ENCODE measurements around the gene GTPBP6.

DNA sequence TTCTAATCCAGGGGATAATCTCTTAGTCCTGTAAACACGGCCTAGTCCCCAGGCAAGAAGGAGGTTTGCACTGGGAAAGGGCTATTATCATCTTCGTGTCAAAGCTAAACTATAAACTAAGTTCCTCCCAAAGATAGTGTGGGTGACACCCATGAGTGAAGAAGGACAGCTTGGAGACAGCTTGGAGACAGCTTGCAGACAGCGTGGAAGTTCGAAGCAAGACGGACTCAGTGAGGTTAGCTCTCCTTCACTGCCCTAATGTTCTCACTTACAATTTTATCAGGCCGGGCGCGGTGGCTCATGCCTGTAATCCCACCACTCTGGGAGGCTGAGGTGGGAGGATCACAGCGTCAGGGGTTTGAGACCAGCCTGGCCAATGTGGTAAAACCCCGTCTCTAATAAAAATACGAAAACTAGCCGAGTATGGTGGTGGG, 56.7 kb downstream of the GTPBP6 start:
- TF ChIP-seq POLR2AphosphoS5 (IDR thresholded peaks at IDR 0.05; ENCODE audit: low read depth) = no peak
- TF ChIP-seq, protein P1, sequence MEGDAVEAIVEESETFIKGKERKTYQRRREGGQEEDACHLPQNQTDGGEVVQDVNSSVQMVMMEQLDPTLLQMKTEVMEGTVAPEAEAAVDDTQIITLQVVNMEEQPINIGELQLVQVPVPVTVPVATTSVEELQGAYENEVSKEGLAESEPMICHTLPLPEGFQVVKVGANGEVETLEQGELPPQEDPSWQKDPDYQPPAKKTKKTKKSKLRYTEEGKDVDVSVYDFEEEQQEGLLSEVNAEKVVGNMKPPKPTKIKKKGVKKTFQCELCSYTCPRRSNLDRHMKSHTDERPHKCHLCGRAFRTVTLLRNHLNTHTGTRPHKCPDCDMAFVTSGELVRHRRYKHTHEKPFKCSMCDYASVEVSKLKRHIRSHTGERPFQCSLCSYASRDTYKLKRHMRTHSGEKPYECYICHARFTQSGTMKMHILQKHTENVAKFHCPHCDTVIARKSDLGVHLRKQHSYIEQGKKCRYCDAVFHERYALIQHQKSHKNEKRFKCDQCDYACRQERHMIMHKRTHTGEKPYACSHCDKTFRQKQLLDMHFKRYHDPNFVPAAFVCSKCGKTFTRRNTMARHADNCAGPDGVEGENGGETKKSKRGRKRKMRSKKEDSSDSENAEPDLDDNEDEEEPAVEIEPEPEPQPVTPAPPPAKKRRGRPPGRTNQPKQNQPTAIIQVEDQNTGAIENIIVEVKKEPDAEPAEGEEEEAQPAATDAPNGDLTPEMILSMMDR (conservative IDR thresholded peaks at IDR 0.05; ENCODE audit: low read depth in 2 of 2) = no peak
- no peak for TF ChIP-seq JUNB (IDR thresholded peaks at IDR 0.05; ENCODE audit: unreplicated experiment)
- TF ChIP-seq EZH2 (IDR thresholded peaks at IDR 0.05; ENCODE audit: low read depth, unreplicated experiment) = no peak
- TF ChIP-seq, protein P2, sequence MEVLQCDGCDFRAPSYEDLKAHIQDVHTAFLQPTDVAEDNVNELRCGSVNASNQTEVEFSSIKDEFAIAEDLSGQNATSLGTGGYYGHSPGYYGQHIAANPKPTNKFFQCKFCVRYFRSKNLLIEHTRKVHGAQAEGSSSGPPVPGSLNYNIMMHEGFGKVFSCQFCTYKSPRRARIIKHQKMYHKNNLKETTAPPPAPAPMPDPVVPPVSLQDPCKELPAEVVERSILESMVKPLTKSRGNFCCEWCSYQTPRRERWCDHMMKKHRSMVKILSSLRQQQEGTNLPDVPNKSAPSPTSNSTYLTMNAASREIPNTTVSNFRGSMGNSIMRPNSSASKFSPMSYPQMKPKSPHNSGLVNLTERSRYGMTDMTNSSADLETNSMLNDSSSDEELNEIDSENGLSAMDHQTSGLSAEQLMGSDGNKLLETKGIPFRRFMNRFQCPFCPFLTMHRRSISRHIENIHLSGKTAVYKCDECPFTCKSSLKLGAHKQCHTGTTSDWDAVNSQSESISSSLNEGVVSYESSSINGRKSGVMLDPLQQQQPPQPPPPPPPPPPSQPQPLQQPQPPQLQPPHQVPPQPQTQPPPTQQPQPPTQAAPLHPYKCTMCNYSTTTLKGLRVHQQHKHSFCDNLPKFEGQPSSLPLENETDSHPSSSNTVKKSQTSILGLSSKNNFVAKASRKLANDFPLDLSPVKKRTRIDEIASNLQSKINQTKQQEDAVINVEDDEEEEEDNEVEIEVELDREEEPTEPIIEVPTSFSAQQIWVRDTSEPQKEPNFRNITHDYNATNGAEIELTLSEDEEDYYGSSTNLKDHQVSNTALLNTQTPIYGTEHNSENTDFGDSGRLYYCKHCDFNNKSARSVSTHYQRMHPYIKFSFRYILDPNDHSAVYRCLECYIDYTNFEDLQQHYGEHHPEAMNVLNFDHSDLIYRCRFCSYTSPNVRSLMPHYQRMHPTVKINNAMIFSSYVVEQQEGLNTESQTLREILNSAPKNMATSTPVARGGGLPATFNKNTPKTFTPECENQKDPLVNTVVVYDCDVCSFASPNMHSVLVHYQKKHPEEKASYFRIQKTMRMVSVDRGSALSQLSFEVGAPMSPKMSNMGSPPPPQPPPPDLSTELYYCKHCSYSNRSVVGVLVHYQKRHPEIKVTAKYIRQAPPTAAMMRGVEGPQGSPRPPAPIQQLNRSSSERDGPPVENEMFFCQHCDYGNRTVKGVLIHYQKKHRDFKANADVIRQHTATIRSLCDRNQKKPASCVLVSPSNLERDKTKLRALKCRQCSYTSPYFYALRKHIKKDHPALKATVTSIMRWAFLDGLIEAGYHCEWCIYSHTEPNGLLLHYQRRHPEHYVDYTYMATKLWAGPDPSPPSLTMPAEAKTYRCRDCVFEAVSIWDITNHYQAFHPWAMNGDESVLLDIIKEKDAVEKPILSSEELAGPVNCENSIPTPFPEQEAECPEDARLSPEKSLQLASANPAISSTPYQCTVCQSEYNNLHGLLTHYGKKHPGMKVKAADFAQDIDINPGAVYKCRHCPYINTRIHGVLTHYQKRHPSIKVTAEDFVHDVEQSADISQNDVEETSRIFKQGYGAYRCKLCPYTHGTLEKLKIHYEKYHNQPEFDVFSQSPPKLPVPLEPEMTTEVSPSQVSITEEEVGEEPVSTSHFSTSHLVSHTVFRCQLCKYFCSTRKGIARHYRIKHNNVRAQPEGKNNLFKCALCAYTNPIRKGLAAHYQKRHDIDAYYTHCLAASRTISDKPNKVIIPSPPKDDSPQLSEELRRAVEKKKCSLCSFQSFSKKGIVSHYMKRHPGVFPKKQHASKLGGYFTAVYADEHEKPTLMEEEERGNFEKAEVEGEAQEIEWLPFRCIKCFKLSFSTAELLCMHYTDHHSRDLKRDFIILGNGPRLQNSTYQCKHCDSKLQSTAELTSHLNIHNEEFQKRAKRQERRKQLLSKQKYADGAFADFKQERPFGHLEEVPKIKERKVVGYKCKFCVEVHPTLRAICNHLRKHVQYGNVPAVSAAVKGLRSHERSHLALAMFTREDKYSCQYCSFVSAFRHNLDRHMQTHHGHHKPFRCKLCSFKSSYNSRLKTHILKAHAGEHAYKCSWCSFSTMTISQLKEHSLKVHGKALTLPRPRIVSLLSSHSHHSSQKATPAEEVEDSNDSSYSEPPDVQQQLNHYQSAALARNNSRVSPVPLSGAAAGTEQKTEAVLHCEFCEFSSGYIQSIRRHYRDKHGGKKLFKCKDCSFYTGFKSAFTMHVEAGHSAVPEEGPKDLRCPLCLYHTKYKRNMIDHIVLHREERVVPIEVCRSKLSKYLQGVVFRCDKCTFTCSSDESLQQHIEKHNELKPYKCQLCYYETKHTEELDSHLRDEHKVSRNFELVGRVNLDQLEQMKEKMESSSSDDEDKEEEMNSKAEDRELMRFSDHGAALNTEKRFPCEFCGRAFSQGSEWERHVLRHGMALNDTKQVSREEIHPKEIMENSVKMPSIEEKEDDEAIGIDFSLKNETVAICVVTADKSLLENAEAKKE (CRISPR knock-in tag; IDR thresholded peaks at IDR 0.05) = no peak
- no peak for TF ChIP-seq CREB1 (CRISPR knock-in tag; IDR thresholded peaks at IDR 0.05; ENCODE audit: low read depth)
